ENCODE data around the gene MEGF11.

MEGF11 gene

DNA sequence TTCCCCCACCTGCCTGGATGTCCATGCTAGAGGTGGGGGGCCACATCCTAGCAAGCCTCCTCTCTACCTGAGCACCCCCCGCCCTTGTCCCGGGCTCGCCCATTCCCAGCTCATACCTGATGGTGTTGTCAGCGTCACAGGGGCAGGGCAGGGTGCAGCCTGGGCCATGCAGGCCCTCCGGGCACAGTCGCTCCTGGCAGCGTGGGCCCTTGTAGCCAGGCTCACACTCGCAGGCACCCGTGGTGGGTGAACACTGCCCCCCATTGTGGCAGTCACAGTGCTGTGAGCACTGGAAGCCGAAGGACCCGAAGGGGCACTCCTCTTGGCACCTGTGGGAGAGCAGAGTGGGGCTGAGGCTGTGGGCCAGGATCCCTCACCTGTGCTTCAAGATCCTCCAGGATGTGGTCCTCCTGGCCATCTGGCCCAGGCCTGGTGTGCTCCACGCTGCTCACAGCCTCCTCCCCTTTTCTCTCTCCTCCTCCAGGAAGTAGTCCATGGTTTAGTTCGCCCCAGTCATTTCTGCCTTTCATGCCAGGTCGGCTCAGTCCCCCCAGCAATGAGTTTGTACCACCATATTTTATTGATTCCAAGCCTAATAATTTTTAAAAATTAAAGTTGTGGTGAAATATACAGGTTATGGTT is 288.6 kb downstream of the MEGF11 start:
- ATAC-seq (replicated peaks; ENCODE audit: extremely low read depth, poor library complexity, severe bottlenecking) (no peak), DNase-seq (ENCODE audit: low spot score in 2 of 2) (no peak)
- Mint-ChIP-seq H3K36me3 (ENCODE audit: insufficient read depth) (no peaks in the 10 kb centered on the region), H3K9me3 (no peaks in the 10 kb centered on the region), H3K4me1 (no peaks in the 10 kb centered on the region), H3K4me3 (no peak overlapping the region), H3K27ac (ENCODE audit: low read depth) (no peak overlapping the region), H3K27me3 (peaks cover 93% of the 10 kb centered on the region)

DNA sequence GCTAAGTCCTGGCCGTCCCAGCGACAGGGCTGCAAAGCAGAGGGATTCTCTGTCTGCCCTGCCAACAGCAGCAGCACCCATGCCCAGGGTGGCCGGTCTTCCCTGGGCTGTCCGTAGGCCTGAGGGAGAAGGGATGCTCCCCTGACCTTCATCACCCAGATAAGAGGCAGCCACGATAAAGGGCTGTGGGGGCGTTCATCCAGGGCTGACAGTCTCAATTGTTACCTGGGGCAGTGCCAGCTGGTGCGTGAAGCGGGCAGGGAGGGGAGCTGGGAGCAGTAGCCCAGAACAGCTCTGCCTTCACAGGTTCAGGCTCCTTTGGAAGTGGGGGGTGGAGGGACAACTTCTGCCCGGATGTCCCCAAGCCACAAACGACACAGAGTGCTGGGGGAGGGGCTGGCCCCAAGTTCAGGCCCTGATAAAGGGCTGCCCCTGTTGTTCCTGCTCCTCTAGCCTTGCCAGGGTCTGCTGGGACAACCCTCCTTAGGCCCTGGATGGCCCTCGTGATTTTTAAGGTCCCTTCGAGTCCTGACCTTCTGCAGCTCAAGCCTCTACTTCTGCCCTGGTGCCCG is 289.6 kb downstream of the MEGF11 start:
- no peaks in the 10 kb centered on the region for H3K36me3 Mint-ChIP-seq (ENCODE audit: insufficient read depth)
- ATAC-seq (replicated peaks; ENCODE audit: extremely low read depth, poor library complexity, severe bottlenecking) (no peak), DNase-seq (ENCODE audit: low spot score in 2 of 2) (no peak)
- no peak overlapping the region for H3K4me3 Mint-ChIP-seq
- H3K4me1 Mint-ChIP-seq: no peaks in the 10 kb centered on the region
- H3K27me3 Mint-ChIP-seq: peaks cover 85% of the 10 kb centered on the region
- no peaks in the 10 kb centered on the region for H3K9me3 Mint-ChIP-seq
- H3K27ac Mint-ChIP-seq (ENCODE audit: low read depth): no peak overlapping the region

DNA sequence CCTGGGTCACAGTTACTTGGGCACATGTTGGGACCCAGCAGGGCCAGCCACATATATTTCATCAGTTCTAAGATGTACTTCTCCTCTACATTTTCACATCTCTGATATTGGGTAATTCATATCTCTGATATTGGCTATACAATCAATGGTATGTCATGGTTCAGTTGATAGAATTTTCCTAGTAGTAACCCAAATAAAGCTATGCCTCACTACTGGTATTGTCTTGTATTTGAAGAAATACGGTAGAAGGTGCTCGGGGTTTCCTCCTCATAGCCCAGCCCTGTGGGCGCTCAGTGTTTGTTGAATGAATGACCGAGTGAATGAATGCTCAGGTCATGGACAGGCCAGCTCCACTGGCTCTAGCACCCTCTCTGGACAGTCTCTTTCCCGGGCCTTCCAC is 290.2 kb downstream of the MEGF11 start:
- Mint-ChIP-seq H3K36me3 (ENCODE audit: insufficient read depth) (no peaks in the 10 kb centered on the region), H3K4me3 (no peak overlapping the region), H3K27me3 (peaks cover 78% of the 10 kb centered on the region), H3K9me3 (no peaks in the 10 kb centered on the region), H3K27ac (ENCODE audit: low read depth) (no peak overlapping the region), H3K4me1 (no peaks in the 10 kb centered on the region)
- ATAC-seq (replicated peaks; ENCODE audit: extremely low read depth, poor library complexity, severe bottlenecking): no peak
- DNase-seq (ENCODE audit: low spot score in 2 of 2): no peak

DNA sequence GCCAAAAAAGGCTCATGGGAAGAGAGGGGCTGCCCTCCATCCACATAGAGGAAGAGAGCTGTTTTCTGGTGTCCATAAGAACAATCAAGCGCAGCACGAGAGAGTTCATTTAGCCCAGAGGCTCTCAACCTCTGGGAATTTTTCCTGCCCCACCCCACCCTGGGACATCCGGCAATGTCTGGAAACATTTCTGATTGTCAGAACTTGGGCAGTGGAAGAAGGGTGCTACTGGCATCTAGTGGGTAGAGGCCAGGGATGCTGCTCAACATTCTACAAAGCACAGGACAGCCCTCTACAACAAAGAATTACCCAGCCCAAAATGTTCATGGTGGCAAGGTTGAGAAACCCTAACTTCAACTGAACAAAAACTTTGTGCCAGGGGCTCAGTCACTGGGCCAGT is 291.4 kb downstream of the MEGF11 start:
- H3K27ac Mint-ChIP-seq (ENCODE audit: low read depth): no peak overlapping the region
- no peaks in the 10 kb centered on the region for H3K4me1 Mint-ChIP-seq
- H3K4me3 Mint-ChIP-seq: no peak overlapping the region
- H3K9me3 Mint-ChIP-seq: no peaks in the 10 kb centered on the region
- H3K36me3 Mint-ChIP-seq (ENCODE audit: insufficient read depth): no peaks in the 10 kb centered on the region
- DNase-seq (ENCODE audit: low spot score in 2 of 2) (no peak), ATAC-seq (replicated peaks; ENCODE audit: extremely low read depth, poor library complexity, severe bottlenecking) (no peak)
- peaks cover 67% of the 10 kb centered on the region for H3K27me3 Mint-ChIP-seq

DNA sequence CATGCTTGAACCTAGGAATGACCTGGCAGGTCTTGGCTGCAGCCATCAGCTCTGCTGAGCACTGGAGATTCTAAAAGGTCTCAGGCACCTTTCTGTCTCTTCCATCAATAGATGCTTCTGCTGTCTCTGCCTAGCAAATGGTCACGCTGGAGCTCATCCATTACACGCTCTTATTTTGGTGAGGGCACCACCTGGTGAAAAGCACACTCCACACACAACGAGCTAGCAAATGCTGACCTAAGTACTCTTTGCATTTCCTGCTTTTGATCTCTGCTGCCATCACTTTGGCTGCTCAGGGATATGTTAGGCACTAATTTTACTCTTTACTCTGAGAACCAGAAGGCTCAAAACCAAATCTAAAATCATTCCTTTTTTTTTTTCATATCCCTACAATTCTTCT is 293.0 kb downstream of the MEGF11 start:
- Mint-ChIP-seq H3K4me3 (no peak overlapping the region), H3K27ac (ENCODE audit: low read depth) (no peak overlapping the region), H3K27me3 (peaks cover 51% of the 10 kb centered on the region), H3K9me3 (no peaks in the 10 kb centered on the region), H3K4me1 (no peaks in the 10 kb centered on the region), H3K36me3 (ENCODE audit: insufficient read depth) (no peaks in the 10 kb centered on the region)
- no peak for DNase-seq (ENCODE audit: low spot score in 2 of 2)
- ATAC-seq (replicated peaks; ENCODE audit: extremely low read depth, poor library complexity, severe bottlenecking): no peak

DNA sequence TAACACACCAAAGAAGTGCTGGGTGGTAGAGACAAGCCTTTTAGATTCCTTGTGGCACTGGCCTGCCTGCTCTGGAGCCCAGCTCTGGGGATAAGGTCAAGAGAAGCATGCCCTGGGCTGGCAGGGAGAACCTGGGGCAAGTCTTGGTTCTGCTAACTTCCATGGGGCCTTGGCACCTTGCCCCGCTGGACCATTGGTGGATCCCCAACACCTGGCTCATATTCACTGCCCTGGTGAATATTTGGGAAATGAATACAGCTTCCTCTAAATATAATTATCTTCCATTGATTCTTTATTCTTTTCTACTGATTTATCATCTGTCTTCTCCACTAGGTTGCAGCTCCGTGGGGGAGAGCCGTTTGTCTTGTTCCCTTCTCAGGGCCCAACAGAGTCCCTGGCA is 294.7 kb downstream of the MEGF11 start:
- DNase-seq (ENCODE audit: low spot score in 2 of 2) (no peak), ATAC-seq (replicated peaks; ENCODE audit: extremely low read depth, poor library complexity, severe bottlenecking) (no peak)
- H3K36me3 Mint-ChIP-seq (ENCODE audit: insufficient read depth): no peaks in the 10 kb centered on the region
- H3K4me1 Mint-ChIP-seq: no peaks in the 10 kb centered on the region
- H3K9me3 Mint-ChIP-seq: no peaks in the 10 kb centered on the region
- no peak overlapping the region for H3K27ac Mint-ChIP-seq (ENCODE audit: low read depth)
- H3K4me3 Mint-ChIP-seq: no peak overlapping the region
- peaks cover 40% of the 10 kb centered on the region for H3K27me3 Mint-ChIP-seq

DNA sequence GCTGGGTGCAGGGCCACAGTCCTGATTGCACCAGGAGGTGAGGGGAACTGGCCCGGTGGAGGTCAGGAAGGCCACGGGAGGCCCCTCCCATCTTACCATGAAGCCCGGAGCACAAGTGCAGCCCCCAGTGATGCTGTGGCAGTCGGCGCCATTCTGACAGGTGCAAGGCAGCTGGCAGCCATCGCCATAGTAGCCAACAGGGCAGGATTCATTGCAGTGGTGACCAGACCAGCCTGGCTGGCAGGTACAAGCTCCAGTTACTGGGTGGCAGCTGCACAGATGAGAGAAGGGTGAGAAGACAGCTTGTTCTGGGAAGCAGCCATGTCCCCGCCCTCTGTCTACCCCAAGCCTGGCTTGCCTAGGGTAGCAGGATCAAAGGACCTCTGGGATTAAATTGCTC is 296.1 kb downstream of the MEGF11 start:
- DNase-seq (ENCODE audit: low spot score in 2 of 2) (no peak), ATAC-seq (replicated peaks; ENCODE audit: extremely low read depth, poor library complexity, severe bottlenecking) (no peak)
- H3K4me3 Mint-ChIP-seq: no peak overlapping the region
- H3K27ac Mint-ChIP-seq (ENCODE audit: low read depth): no peak overlapping the region
- no peaks in the 10 kb centered on the region for H3K36me3 Mint-ChIP-seq (ENCODE audit: insufficient read depth)
- H3K27me3 Mint-ChIP-seq: peaks cover 40% of the 10 kb centered on the region
- no peaks in the 10 kb centered on the region for H3K4me1 Mint-ChIP-seq
- H3K9me3 Mint-ChIP-seq: no peaks in the 10 kb centered on the region

DNA sequence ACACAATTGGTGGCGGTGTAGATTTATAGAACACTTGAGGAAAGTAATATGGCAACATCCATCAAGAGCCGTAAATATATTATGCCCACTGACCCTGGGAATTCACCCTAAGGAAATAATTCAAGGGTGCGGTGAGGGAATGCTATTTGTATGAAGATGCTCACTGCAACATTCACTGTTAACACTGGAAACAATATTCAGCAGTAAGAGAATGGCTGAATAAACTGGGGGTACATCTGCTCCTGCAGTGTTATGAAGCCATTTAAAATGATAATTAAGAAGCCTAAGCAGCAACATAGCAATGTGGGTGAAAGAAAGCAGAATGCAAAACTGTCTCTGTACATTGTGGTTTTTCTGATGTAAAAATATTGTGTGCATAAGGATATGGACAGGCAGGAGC is 296.7 kb downstream of the MEGF11 start:
- Mint-ChIP-seq H3K36me3 (ENCODE audit: insufficient read depth) (no peaks in the 10 kb centered on the region), H3K9me3 (no peaks in the 10 kb centered on the region), H3K4me1 (no peaks in the 10 kb centered on the region), H3K27ac (ENCODE audit: low read depth) (no peak overlapping the region), H3K4me3 (no peak overlapping the region), H3K27me3 (peaks cover 36% of the 10 kb centered on the region)
- DNase-seq (ENCODE audit: low spot score in 2 of 2) (no peak), ATAC-seq (replicated peaks; ENCODE audit: extremely low read depth, poor library complexity, severe bottlenecking) (no peak)

DNA sequence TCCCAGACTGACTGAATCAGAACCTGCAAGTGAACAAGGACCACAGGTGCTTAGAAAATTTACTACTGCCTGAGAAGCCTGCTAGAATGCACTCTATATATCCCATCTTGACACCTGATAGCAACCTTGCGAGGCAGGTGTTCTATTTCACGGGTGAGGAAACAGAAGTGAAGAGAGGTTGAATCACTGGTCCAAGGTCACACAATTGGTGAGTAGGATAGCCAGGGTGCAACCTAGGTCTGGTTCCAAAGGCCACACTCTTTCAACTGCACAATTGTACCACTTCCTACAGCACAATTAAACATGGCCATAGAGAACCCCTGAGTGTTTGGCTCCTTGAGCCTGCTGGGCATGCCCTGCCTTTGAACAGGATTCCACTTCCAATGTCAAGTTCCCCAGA is 297.2 kb downstream of the MEGF11 start:
- Mint-ChIP-seq H3K36me3 (ENCODE audit: insufficient read depth) (no peaks in the 10 kb centered on the region), H3K4me3 (no peak overlapping the region), H3K9me3 (no peaks in the 10 kb centered on the region), H3K27ac (ENCODE audit: low read depth) (no peak overlapping the region), H3K4me1 (no peaks in the 10 kb centered on the region), H3K27me3 (peaks cover 30% of the 10 kb centered on the region)
- no peak for ATAC-seq (replicated peaks; ENCODE audit: extremely low read depth, poor library complexity, severe bottlenecking)
- no peak for DNase-seq (ENCODE audit: low spot score in 2 of 2)

DNA sequence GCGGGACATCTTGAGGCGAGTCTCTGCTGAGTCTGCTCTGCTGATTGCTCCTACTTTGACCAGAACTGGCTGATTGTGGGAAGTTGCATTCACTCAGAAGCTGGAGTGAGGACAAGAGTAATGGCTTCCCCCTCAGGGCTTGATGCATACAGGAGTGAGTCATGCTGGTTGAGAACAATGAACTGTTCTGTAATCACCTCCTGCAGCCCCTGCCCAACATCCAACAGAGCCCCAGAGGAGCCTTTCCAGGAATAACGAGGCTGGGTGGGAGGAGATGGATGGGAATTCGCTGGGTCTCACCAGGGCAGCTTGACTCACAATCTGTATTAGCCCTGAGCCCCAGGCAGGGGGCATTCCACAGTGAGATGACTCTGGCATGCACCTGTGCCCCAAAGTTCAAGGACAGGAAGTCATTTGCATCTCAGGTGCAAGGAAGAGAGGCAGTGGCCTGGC is 299.2 kb downstream of the MEGF11 start:
- Mint-ChIP-seq H3K4me3 (no peak overlapping the region), H3K9me3 (no peaks in the 10 kb centered on the region), H3K27me3 (peaks cover 28% of the 10 kb centered on the region), H3K36me3 (ENCODE audit: insufficient read depth) (no peaks in the 10 kb centered on the region), H3K4me1 (no peaks in the 10 kb centered on the region), H3K27ac (ENCODE audit: low read depth) (no peak overlapping the region)
- ATAC-seq (replicated peaks; ENCODE audit: extremely low read depth, poor library complexity, severe bottlenecking) (no peak), DNase-seq (ENCODE audit: low spot score in 2 of 2) (no peak)

DNA sequence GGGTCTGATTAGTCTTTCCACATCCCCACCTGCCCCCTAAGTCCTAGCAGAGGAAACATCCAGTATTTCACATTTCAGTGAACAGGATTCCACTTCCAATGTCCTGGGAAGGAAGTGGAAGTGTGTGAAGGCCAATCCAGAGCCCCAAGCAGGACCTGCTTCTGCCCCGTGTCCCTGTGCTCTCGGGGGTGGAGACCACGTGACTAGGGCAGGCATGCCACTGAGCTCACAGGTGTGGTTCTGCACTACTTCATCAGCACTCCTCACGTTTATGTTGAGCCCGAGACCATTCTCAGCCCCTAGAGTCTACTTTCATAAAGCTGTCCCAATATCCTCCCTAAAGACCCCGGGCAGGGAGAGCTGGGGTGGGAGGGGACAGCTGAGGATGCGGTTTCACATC is 299.9 kb downstream of the MEGF11 start:
- H3K27ac Mint-ChIP-seq (ENCODE audit: low read depth): no peak overlapping the region
- no peaks in the 10 kb centered on the region for H3K36me3 Mint-ChIP-seq (ENCODE audit: insufficient read depth)
- no peak overlapping the region for H3K4me3 Mint-ChIP-seq
- DNase-seq (ENCODE audit: low spot score in 2 of 2) (no peak), ATAC-seq (replicated peaks; ENCODE audit: extremely low read depth, poor library complexity, severe bottlenecking) (no peak)
- no peaks in the 10 kb centered on the region for H3K4me1 Mint-ChIP-seq
- peaks cover 34% of the 10 kb centered on the region for H3K27me3 Mint-ChIP-seq
- H3K9me3 Mint-ChIP-seq: no peaks in the 10 kb centered on the region

DNA sequence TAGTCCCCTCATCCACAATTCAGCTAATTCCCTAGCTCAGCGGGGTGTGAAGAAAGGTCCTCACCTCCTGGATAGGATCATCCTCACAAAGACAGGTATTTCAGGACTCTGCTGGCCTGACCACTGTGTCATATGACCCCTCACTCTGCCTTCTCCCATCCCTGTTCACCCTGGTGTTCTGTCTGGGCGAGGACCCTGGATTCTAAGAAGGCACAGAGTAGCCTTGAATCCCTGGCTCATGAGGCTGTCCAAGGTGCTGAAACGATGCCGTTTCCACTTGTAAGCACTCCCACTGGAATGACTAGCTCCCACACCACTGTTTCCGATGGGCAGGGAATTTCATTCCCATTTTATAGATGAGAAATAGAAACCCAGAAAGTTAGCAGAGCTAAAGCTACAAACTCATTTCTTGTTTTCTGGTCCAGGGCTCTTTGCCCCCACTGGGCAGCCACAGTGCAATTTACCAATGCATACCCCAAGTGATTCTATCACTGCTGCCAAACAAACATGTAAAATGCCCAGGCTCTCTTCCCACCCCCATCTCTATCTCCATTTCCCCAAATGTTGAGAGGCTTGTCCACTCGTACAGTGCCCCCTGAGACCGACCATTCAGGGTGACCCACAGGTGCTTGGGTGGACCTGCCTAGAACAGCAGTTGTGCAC is 301.0 kb downstream of the MEGF11 start:
- no peak overlapping the region for H3K27ac Mint-ChIP-seq (ENCODE audit: low read depth)
- H3K36me3 Mint-ChIP-seq (ENCODE audit: insufficient read depth): no peaks in the 10 kb centered on the region
- no peak for DNase-seq (ENCODE audit: low spot score in 2 of 2)
- peaks cover 39% of the 10 kb centered on the region for H3K27me3 Mint-ChIP-seq
- H3K9me3 Mint-ChIP-seq: no peaks in the 10 kb centered on the region
- no peak overlapping the region for H3K4me3 Mint-ChIP-seq
- no peak for ATAC-seq (replicated peaks; ENCODE audit: extremely low read depth, poor library complexity, severe bottlenecking)
- H3K4me1 Mint-ChIP-seq: no peaks in the 10 kb centered on the region

DNA sequence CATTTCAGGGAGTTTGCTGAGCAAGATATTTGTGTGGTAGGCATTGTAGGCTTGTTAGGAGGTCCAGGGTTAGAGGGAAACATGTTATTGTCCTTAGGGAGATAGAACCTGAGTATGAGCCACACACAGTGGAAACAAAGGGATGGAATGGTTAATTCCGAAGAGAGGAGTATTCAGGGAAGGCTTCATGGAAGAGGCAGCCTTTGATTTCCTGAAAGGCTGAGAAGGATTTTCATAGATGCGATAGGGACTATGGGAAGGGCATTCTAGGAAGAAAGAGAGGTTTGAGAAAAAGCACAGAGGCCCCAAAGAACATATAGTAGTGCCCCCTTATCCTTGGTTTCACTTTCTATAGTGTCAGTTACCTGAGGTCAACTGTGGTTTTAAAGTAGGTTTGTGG is 302.5 kb downstream of the MEGF11 start:
- H3K4me1 Mint-ChIP-seq: no peaks in the 10 kb centered on the region
- peaks cover 39% of the 10 kb centered on the region for H3K27me3 Mint-ChIP-seq
- no peak for DNase-seq (ENCODE audit: low spot score in 2 of 2)
- no peaks in the 10 kb centered on the region for H3K36me3 Mint-ChIP-seq (ENCODE audit: insufficient read depth)
- H3K9me3 Mint-ChIP-seq: no peaks in the 10 kb centered on the region
- no peak overlapping the region for H3K4me3 Mint-ChIP-seq
- H3K27ac Mint-ChIP-seq (ENCODE audit: low read depth): no peak overlapping the region
- no peak for ATAC-seq (replicated peaks; ENCODE audit: extremely low read depth, poor library complexity, severe bottlenecking)
